Measurements from ENCODE around the gene ANKS4B.
"Not testable (repeated sequence)": the region's sequence is repeated elsewhere in the genome, so short reads cannot be mapped to it uniquely, and the experiment has no call there.

Gene ANKS4B

DNA sequence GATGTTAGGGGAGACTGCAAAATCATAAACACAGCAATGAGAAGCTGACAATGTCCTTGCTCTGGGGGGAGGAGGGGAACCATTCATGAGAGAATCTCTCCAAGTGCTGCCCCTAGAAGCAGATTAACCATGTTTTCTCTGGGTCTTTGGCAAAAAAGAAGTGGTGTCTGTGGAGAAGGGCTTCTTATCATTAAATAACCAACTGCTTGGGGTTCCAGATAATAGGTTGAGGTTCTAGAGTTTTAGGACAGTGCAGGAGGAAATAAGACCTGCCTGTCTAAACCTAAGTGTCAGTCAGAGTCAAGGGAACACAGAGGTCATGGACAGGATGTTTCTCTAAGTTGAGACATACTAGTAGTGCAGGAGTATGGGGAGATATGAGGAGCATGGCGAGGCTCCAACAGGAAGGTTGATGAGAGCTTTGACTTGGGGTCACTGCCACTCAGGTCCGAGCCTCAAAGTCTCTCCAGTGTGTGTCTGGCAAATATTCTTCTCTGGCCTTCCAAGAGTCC is 5.1 kb upstream of the ANKS4B start:
- no peaks in the 10 kb centered on the region for H3K36me3 Mint-ChIP-seq (ENCODE audit: low read depth)
- H3K27ac Mint-ChIP-seq: no peak overlapping the region
- peaks cover 49% of the 10 kb centered on the region for H3K27me3 Mint-ChIP-seq (ENCODE audit: low read depth)
- H3K9me3 Mint-ChIP-seq: no peaks in the 10 kb centered on the region
- no peak overlapping the region for H3K4me3 Mint-ChIP-seq
- H3K4me1 Mint-ChIP-seq (ENCODE audit: low read depth): peaks cover 3% of the 10 kb centered on the region

- H3K27ac Mint-ChIP-seq: no peak overlapping the region
- H3K27me3 Mint-ChIP-seq (ENCODE audit: low read depth): peaks cover 24% of the 10 kb centered on the region
- H3K4me1 Mint-ChIP-seq (ENCODE audit: low read depth): no peaks in the 10 kb centered on the region
- no peaks in the 10 kb centered on the region for H3K9me3 Mint-ChIP-seq
- no peaks in the 10 kb centered on the region for H3K36me3 Mint-ChIP-seq (ENCODE audit: low read depth)
- no peak overlapping the region for H3K4me3 Mint-ChIP-seq
Observed at GRCh38 chr16:21233045-21233520, 416 bp upstream of the ANKS4B start.

DNA sequence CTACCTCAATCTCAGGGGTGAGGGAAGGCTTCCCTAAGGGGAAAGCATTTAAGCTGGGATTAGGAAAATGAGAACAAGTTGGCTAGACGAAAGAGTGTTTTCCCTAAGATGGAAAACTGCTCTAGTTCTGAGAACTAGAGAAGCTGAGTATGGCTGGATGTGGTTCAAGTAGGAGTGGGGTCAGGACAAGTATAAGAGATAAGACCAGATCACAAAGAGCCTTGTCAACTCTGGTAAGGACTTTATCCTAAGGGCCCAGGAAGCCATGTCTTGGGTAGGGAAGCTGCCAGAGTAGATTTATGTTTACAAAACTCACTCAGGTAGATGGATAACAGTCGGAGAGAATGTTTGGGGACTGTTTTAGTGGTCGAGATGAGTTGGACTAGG is 1.7 kb downstream of the ANKS4B start:
- H3K27ac Mint-ChIP-seq: no peak overlapping the region
- no peaks in the 10 kb centered on the region for H3K9me3 Mint-ChIP-seq
- H3K36me3 Mint-ChIP-seq (ENCODE audit: low read depth): no peaks in the 10 kb centered on the region
- peaks cover 20% of the 10 kb centered on the region for H3K27me3 Mint-ChIP-seq (ENCODE audit: low read depth)
- no peaks in the 10 kb centered on the region for H3K4me1 Mint-ChIP-seq (ENCODE audit: low read depth)
- no peak overlapping the region for H3K4me3 Mint-ChIP-seq

- no peaks in the 10 kb centered on the region for H3K4me1 Mint-ChIP-seq (ENCODE audit: low read depth)
- no peaks in the 10 kb centered on the region for H3K9me3 Mint-ChIP-seq
- H3K27ac Mint-ChIP-seq: no peak overlapping the region
- no peaks in the 10 kb centered on the region for H3K36me3 Mint-ChIP-seq (ENCODE audit: low read depth)
- H3K27me3 Mint-ChIP-seq (ENCODE audit: low read depth): peaks cover 9% of the 10 kb centered on the region
- H3K4me3 Mint-ChIP-seq: no peak overlapping the region
Observed at GRCh38 chr16:21236831-21237230, 3.3 kb downstream of the ANKS4B start.

DNA sequence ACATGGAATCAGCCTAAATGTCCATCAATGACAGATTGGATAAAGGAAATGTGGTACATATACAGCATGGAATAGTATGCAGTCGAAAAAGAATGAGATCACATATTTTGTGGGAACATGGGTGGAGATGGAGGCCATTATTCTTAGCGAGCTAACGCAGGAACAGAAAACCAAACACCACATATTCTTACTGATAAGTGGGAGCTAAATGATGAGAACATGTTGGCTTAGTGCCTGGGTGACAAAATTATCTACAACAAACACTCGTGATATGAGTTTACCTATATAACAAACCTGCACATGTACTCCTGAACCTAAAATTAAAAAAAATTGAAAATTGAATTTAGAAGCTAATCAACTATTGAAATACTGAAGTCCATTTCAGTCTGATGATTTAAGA is 6.1 kb downstream of the ANKS4B start:
- no peak overlapping the region for H3K4me3 Mint-ChIP-seq
- H3K27me3 Mint-ChIP-seq (ENCODE audit: low read depth): peaks cover 7% of the 10 kb centered on the region
- H3K36me3 Mint-ChIP-seq (ENCODE audit: low read depth): no peaks in the 10 kb centered on the region
- H3K27ac Mint-ChIP-seq: no peak overlapping the region
- no peaks in the 10 kb centered on the region for H3K9me3 Mint-ChIP-seq
- no peaks in the 10 kb centered on the region for H3K4me1 Mint-ChIP-seq (ENCODE audit: low read depth)

DNA sequence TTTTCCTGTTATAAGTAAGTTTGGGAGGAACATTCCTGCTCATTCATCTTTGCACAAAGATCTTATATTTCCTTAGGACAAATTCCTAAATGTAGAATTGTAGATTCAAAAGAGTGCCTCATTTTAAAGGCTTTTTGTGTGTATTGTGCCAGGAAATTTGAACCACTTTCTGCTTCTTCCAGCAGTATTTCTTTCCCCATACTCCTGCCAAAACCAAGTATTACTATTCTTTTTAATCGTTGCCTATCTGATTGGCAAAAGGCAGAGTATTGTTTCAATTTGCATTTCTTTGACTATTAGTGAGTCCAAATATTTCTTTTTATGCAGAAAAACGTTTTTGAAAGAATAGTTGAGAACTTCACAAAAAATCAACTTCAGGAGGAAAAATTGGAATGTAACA is 9.3 kb downstream of the ANKS4B start:
- Mint-ChIP-seq H3K36me3 (ENCODE audit: low read depth) (no peaks in the 10 kb centered on the region), H3K4me3 (no peak overlapping the region), H3K9me3 (no peaks in the 10 kb centered on the region), H3K4me1 (ENCODE audit: low read depth) (no peaks in the 10 kb centered on the region), H3K27me3 (ENCODE audit: low read depth) (peaks cover 10% of the 10 kb centered on the region), H3K27ac (no peak overlapping the region)

DNA sequence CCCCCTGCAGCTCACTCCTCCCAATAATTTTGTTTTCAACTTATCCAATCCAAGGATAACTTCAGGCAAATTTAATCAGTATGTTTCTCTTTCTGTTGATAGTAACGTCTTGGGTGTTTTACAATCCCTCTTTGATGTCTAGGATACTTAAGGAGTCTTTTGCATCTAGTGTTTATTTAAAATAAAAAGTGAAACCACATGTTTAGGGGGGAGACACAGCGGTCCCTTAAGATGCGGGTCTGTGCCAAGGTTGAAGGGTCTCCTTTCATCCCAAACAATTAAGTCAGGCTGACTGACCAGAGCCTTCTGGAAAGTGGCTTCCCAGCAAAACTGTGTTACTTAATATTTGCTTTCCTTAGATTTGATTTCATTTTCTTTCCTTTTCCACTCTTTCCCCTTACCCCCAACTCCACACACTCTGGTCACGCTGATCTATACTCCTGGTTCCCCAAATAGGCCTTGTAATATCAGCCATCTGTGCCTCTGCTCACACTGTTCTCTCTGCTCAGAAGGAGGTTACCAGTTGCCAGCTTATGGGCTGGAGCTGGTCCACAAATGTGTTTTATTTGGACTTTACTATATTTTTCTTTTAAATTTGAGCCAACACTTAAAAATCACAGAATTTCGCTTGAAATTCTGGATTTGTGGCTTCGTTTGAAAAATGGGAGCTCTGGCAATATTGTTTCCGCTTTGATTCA is 11.2 kb downstream of the ANKS4B start:
- Mint-ChIP-seq H3K27me3 (ENCODE audit: low read depth) (peaks cover 10% of the 10 kb centered on the region), H3K4me3 (no peak overlapping the region), H3K9me3 (no peaks in the 10 kb centered on the region), H3K27ac (no peak overlapping the region), H3K4me1 (ENCODE audit: low read depth) (no peaks in the 10 kb centered on the region), H3K36me3 (ENCODE audit: low read depth) (no peaks in the 10 kb centered on the region)

- not testable (repeated sequence) for H3K4me1 Mint-ChIP-seq (ENCODE audit: low read depth); H3K9me3 Mint-ChIP-seq; H3K27ac Mint-ChIP-seq; H3K4me3 Mint-ChIP-seq; H3K36me3 Mint-ChIP-seq (ENCODE audit: low read depth)
- H3K27me3 Mint-ChIP-seq (ENCODE audit: low read depth): peaks cover 23% of the 10 kb centered on the region
Observed at GRCh38 chr16:21248179-21248578, 14.7 kb downstream of the ANKS4B start.

DNA sequence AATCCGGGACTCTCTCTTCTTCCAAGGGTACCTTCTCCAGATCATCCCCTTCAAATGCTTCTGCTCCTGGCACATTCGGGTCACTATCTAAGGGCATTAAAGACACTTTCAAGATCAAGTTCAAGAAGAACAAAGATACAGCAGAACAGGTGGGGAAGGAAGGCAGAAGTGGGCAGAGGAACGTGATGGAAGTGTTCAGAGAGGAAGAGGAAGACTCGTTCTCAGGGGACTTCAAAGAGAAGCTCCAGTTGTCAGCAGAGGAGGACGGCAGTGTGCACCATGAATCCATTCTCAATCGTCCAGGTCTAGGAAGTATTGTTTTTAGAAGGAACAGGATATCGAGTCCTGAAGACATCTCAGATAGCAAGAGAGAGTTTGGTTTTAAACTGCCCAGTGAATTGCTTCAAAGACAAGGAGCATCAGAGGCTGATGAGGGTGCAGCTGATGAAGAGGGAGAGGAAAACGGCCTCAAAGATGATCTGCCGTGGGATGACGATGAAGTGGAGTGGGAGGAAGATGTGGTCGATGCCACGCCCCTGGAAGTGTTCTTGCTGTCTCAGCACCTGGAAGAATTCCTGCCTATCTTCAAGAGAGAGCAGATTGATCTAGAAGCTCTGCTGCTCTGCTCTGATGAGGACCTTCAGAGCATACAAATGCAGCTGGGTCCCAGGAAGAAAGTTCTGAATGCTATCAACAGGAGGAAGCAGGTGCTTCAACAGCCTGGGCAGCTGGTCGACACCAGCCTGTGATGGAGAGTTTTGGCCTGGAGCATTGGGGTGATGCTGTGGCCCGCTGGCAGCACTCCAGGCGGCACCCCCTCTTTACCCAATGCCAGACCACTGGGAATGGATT is 16.8 kb downstream of the ANKS4B start:
- H3K9me3 Mint-ChIP-seq: no peaks in the 10 kb centered on the region
- no peak overlapping the region for H3K4me3 Mint-ChIP-seq
- no peaks in the 10 kb centered on the region for H3K4me1 Mint-ChIP-seq (ENCODE audit: low read depth)
- H3K36me3 Mint-ChIP-seq (ENCODE audit: low read depth): no peaks in the 10 kb centered on the region
- peaks cover 22% of the 10 kb centered on the region for H3K27me3 Mint-ChIP-seq (ENCODE audit: low read depth)
- H3K27ac Mint-ChIP-seq: no peak overlapping the region

- H3K27me3 Mint-ChIP-seq (ENCODE audit: low read depth): peaks cover 18% of the 10 kb centered on the region
- H3K27ac Mint-ChIP-seq: no peak overlapping the region
- no peak overlapping the region for H3K4me3 Mint-ChIP-seq
- no peaks in the 10 kb centered on the region for H3K4me1 Mint-ChIP-seq (ENCODE audit: low read depth)
- no peaks in the 10 kb centered on the region for H3K36me3 Mint-ChIP-seq (ENCODE audit: low read depth)
- H3K9me3 Mint-ChIP-seq: no peaks in the 10 kb centered on the region
Observed at GRCh38 chr16:21253470-21253869, 20.0 kb downstream of the ANKS4B start.

GRCh38 chr16:21256636-21257035 is 23.1 kb downstream of the ANKS4B start:
- H3K4me3 Mint-ChIP-seq: no peak overlapping the region
- no peaks in the 10 kb centered on the region for H3K4me1 Mint-ChIP-seq (ENCODE audit: low read depth)
- no peaks in the 10 kb centered on the region for H3K9me3 Mint-ChIP-seq
- no peaks in the 10 kb centered on the region for H3K36me3 Mint-ChIP-seq (ENCODE audit: low read depth)
- H3K27me3 Mint-ChIP-seq (ENCODE audit: low read depth): peaks cover 12% of the 10 kb centered on the region
- H3K27ac Mint-ChIP-seq: no peak overlapping the region

GRCh38 chr16:21257284-21257683 is 23.8 kb downstream of the ANKS4B start:
- H3K9me3 Mint-ChIP-seq: no peaks in the 10 kb centered on the region
- no peak overlapping the region for H3K27ac Mint-ChIP-seq
- peaks cover 10% of the 10 kb centered on the region for H3K27me3 Mint-ChIP-seq (ENCODE audit: low read depth)
- no peaks in the 10 kb centered on the region for H3K4me1 Mint-ChIP-seq (ENCODE audit: low read depth)
- no peaks in the 10 kb centered on the region for H3K36me3 Mint-ChIP-seq (ENCODE audit: low read depth)
- H3K4me3 Mint-ChIP-seq: no peak overlapping the region

- Mint-ChIP-seq H3K36me3 (ENCODE audit: low read depth) (no peaks in the 10 kb centered on the region), H3K27me3 (ENCODE audit: low read depth) (peaks cover 8% of the 10 kb centered on the region), H3K27ac (no peak overlapping the region)
Observed at GRCh38 chr16:21260870-21261791, 27.6 kb downstream of the ANKS4B start.

More at GRCh38 chr16:21260870-21261791, 27.6 kb downstream of the ANKS4B start:
- Mint-ChIP-seq H3K9me3 (no peaks in the 10 kb centered on the region), H3K4me3 (no peak overlapping the region), H3K4me1 (ENCODE audit: low read depth) (no peaks in the 10 kb centered on the region)

All from T-helper 1 cell treated with Interleukin-12 subunit alpha and Interleukin-12 subunit beta and Interleukin-4 antibody, amounts not matched to agents 30 μg/mL and 1 μg/mL, for 36 hours (primary cell).